ENCODE data around the gene HMGN3.
A peak's percentile ranks its signal among the peaks of the same experiment; 100 is the strongest.

Gene HMGN3

DNA sequence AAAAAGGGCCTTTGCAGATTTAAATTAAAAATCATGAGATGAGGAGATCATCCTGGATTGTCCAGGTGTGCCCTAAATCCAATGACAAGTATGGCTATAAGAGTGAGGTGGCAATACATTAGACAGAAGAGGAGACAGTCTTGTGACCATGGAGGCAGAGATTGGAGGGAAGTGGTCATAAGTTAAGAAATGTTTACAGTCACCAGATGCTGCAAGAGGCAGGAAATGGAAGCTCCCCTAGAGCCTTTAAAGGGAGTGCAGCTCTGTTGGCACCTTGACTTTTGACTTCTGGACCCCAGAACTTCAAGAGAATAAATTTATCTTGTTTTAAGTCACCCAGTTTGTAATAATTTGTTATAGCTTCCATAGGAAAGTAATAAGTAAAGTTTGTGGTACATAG is 61.1 kb downstream of the HMGN3 start:
- no peak for DNase-seq

GRCh38 chr6:79170959-79171358 is 63.5 kb downstream of the HMGN3 start:
- peak; percentile 81 for DNase-seq

DNA sequence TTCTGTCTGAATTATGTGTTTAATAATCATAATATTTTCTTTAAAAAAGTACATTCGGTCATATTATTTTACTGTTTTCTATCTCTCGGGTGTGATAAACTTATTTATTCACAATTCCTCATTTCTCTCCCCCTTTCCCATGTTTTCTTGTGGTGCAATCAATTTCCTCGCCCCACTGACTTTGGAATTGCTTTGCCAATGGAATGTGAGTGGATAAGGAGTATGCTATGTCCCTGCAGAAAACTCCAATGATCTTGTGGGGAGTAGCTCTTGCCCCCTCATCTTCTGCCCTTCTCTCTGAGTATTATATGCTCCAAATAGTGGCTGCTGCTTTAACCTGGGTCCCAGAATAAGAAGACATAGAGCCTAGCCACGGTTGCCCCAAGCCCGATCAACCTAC is 64.1 kb downstream of the HMGN3 start:
- DNase-seq: no peak

DNA sequence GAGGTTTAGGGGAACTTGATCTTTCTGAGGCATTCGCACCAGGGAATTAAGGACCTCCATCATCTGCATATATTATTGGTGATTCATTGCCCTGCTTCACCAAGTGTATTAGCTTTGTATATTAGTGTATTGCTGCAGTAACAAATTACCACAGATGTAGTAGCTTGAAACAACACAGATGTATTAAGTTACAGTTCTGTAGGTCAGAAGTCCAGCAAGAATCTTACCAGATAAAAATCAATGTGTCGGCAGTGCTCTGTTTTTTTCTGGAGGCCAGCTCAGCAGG is 65.8 kb downstream of the HMGN3 start:
- DNase-seq: no peak

DNA sequence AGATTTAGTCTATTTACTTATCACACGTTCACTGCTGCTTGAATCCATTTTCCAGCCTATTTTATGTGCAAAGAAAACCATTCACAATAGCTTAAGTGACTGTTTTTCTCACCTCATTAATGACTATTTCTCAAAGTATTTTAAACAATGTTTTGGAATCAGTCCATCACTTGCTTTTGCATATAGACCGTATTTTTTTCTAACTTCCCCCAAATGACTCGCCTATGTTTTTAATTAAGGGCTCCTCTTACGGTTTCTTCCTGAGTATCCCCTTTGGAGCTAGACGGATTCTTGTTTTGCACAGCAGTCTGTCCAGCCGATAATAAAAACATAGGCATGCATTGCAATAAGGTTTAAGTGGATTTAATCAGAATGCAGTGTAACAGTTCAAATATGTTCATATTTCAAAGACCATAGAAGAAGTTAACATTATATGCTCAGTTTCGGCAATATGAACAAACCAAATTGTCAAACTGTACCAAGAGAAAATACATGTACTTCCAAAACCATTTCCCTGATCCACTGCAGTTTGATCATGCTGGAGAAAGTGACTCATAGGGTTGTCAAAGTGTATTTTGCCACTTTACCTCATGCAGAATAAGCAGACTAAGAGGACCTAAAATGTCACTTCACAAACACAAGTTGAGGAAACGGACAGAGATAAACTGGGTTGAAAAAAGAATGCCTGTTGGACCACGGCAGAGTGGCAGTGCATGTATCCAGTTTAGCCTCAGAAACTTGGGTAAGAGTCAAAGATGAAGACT is 66.4 kb downstream of the HMGN3 start:
- no peak for DNase-seq

GRCh38 chr6:79159846-79160245 is 74.6 kb downstream of the HMGN3 start:
- no peak for DNase-seq

- DNase-seq: no peak
Measured at GRCh38 chr6:79158856-79159516, 75.5 kb downstream of the HMGN3 start.

GRCh38 chr6:79157961-79158644 is 76.4 kb downstream of the HMGN3 start:
- DNase-seq: no peak

GRCh38 chr6:79152269-79152737 is 82.2 kb downstream of the HMGN3 start:
- DNase-seq: no peak

All from NCI-H1436 (cell line).